ENCODE results near the gene PRKAR1A.
A peak's percentile ranks its signal among the peaks of the same experiment; 100 is the strongest.

Gene PRKAR1A

GRCh38 chr17:68599552-68600066 lies 87.4 kb downstream of the PRKAR1A start:
- no peak for DNase-seq

GRCh38 chr17:68600067-68600930 lies 88.1 kb downstream of the PRKAR1A start:
- peak; percentile 87 for DNase-seq

Data from right kidney (tissue), 1 donor.